SK-N-DZ (cell line): ENCODE results near the gene PIK3C2B. TPM values are rescaled to one million over a fixed set of nuclear protein-coding genes. Genes with fewer than 3 reads are reported as not detected.
"Not testable (repeated sequence)": the region's sequence is repeated elsewhere in the genome, so short reads cannot be mapped to it uniquely, and the experiment has no call there.

Experiments
- DNase-seq: peaks from one replicate; pipeline ENCODE4 v3.0.0-alpha.2; 2015; ENCODE audit warnings: low spot score
- polyA plus RNA-seq, 2 experiments: library from polyadenylated mRNA; depleted of rRNA; stranded (reverse); fragments of >200 nt; gene quantifications; 2 replicates each; pipeline ENCODE4 v1.2.3, GENCODE V29; 2014

PIK3C2B gene, protein sequence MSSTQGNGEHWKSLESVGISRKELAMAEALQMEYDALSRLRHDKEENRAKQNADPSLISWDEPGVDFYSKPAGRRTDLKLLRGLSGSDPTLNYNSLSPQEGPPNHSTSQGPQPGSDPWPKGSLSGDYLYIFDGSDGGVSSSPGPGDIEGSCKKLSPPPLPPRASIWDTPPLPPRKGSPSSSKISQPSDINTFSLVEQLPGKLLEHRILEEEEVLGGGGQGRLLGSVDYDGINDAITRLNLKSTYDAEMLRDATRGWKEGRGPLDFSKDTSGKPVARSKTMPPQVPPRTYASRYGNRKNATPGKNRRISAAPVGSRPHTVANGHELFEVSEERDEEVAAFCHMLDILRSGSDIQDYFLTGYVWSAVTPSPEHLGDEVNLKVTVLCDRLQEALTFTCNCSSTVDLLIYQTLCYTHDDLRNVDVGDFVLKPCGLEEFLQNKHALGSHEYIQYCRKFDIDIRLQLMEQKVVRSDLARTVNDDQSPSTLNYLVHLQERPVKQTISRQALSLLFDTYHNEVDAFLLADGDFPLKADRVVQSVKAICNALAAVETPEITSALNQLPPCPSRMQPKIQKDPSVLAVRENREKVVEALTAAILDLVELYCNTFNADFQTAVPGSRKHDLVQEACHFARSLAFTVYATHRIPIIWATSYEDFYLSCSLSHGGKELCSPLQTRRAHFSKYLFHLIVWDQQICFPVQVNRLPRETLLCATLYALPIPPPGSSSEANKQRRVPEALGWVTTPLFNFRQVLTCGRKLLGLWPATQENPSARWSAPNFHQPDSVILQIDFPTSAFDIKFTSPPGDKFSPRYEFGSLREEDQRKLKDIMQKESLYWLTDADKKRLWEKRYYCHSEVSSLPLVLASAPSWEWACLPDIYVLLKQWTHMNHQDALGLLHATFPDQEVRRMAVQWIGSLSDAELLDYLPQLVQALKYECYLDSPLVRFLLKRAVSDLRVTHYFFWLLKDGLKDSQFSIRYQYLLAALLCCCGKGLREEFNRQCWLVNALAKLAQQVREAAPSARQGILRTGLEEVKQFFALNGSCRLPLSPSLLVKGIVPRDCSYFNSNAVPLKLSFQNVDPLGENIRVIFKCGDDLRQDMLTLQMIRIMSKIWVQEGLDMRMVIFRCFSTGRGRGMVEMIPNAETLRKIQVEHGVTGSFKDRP (N-terminal part only)
- polyA plus RNA-seq (2014; cell fraction: cytosol; rRNA removed): 6.3 and 8.5 TPM in 2 replicates
- 4.8 and 12.2 TPM in 2 replicates for polyA plus RNA-seq (2014; cell fraction: nucleus; rRNA removed)

GRCh38 chr1:204494281-204495077 is at the start of gene PIK3C2B:
Gene PIK3C2B, minus strand, starts transcription at chr1:204494805. Its CDS starts 25,003 bp downstream, at chr1:204469802.
- peak; percentile 84 for DNase-seq

DNA sequence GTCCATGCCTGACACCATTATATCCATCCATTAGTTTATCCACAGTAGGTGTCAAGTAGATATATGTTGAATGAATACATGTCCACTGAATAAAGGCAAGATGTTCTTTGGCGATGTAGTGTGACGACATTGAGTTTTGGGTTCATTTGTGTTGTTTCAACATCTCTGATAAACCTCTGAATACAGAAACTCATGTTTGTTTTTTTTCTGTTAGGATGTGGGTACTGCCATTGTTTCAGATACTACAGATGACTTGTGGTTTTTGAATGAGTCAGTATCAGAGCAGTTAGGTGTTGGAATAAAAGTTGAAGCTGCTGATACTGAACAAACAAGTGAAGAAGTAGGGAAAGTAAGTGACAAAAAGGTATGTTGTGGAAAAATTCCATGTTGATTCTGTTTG is 49.7 kb upstream of the PIK3C2B start:
- DNase-seq: no peak

DNA sequence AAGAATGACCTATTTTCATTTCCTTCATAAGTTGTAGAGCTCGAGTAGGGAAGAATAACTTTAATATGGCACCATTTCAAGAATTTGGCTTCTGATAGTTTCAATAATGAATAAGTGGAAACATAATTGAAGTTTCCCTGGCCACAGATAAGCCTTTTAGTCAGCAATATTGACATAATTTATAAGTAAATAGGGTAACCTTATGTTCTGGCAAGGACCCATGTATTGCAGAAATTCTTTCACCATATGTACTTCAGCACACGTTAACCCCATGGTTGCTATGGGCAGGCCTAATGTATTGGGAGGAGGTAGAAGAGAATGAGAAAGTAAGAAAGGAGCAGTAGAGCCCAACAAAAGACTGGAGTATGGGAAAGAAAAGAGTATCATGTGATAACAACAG is 47.0 kb upstream of the PIK3C2B start:
- no peak for DNase-seq

- no peak for DNase-seq
These were observed 38.2 kb upstream of the PIK3C2B start for GRCh38 chr1:204532832-204533231.

DNA sequence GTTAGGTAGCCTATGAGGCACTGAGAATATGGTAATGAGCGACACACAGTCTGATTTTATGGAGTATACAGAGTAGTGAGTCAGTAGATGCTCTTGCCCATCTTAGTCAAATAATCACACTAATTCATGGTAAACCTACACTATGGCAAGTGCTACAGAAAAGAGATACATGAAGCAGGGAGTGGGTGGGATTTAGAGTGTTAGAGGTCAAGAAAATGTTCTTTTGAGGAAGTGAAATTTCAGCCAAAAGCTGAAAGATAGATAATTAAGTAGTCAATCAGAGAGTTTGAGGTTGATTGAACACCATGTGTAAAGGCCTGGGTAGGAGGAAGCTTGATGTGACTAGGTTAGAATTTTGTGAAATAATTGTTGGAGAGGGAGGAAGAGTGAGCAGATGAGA is 36.3 kb upstream of the PIK3C2B start:
- no peak for DNase-seq

GRCh38 chr1:204529371-204529895 is 34.8 kb upstream of the PIK3C2B start:
- DNase-seq: no peak

DNA sequence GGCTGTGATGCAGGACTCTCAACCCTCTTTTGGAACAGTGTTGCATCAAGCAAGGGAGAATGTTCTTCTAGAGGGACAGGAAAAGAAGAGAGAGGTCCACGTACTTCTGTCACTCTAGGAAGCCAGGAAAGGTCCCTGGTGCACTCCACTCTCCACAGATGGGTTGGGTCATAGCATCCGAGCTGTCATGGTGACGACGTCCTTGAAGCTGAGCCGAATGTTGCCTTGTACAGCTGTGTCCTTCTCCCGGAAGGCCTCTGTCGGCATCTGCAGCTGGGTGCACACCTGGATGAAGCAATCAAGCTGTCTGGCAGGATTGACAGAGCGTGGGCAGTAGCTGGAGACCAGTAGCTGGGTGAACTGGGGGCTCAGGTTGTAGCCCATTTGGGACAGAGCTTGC is 34.1 kb upstream of the PIK3C2B start:
- no peak for DNase-seq

DNA sequence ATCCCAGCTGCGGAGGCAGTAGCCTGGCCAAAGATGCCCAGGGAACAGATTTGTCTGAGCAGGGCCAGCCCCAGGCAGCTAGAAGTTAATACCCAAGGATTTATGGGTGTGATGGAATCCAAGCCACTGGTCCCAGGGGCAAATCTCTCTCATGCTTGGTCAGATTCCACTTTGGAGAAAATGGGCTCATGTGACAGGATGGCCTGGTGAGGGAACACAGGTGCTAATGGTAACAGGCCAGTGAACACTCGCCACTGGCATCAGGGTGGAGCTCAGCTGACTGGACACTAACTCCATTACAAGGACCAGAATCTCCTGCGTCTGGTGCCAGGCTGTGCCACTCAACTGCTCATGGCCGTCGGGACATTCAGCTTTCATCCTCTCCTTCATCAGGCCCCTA is 33.6 kb upstream of the PIK3C2B start:
- DNase-seq: no peak

DNA sequence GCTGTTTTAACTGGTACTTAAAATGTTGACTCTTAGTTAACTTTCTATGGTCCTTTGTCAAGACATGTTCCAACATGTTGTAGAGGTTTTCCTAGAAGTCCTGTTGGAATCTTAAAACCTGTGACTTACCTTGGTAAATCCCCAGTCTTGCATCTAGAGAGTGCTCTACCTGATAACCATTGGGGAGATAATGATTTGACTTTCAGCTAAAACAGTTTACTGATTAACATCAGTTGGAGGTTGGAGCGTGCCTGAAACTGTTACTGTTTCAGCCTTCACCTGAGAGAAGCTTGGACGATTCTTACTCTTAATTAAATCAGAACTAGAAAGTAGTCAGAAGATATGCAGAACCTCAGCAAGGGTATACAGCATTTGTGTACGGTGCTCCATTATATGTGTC is 30.4 kb upstream of the PIK3C2B start:
- DNase-seq: no peak

GRCh38 chr1:204523605-204524215 is 29.1 kb upstream of the PIK3C2B start:
- DNase-seq: no peak

DNA sequence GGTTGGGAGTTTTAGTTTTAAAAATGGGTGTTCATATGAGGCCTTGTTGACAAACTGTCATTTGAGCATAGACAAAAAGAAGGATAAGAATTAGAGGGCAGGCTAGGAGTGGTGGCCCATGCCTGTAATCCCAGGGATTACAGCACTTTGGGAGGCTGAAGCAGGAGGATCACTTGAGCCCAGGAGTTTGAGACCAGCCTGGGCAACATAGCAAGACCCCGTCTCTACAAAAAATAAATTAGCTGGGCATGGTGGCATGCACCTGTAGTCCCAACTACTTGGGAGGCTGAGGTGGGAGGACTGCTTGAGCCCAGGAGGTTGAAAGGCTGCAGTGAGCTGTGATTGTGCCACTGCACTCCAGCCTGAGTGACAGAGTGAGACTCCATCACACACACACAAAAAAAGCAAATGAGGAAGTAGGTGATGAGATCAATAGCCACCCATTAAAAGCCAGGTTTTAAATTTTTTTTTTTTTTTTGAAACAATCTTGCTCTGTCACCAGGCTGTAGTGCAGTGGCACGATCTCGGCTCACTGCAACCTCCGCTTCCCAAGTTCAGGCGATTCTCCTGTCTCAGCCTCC is 27.4 kb upstream of the PIK3C2B start:
- DNase-seq: not testable (repeated sequence)

DNA sequence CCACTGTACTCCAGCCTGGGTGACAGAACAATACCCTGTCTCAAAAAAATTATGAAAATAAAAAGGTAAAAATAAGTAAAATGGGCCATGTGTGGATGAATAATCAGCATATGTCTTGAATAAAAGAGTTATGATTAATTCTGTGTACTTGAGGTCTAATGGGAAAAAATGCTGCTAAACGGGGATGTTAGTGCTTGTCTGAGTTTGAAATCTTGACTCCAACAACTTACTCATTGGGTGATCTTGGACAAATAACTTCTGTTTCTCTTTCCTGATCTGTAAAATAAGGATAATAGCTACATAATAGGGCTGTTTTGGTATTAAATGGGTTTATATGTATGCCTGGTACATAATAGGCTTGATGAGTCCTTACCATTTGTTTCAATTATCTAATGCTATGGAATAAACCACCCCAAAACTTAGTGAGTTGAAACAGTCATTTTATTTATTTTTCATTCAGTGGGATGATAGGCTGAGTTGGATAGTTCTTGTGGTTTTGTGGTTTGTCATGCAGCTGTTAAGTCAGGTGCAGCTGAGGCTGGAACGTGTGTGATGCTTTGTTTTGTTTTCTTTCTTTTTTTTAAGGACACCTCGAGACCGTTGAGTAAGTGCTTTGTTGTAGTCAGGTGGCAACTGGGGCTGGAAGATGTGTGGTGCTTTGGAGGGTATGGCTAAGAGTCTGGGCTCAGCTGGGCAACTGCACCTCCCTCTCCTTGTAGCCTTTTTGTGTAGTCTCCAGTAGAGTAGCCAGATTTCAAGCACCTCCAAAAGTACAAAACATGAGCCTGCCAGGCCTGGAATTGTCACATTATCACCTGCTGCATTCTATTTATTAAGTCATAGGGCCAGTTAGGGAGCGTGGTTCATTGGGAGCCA is 26.5 kb upstream of the PIK3C2B start:
- DNase-seq: no peak

GRCh38 chr1:204517382-204517781 is 22.8 kb upstream of the PIK3C2B start:
- not testable (repeated sequence) for DNase-seq

DNA sequence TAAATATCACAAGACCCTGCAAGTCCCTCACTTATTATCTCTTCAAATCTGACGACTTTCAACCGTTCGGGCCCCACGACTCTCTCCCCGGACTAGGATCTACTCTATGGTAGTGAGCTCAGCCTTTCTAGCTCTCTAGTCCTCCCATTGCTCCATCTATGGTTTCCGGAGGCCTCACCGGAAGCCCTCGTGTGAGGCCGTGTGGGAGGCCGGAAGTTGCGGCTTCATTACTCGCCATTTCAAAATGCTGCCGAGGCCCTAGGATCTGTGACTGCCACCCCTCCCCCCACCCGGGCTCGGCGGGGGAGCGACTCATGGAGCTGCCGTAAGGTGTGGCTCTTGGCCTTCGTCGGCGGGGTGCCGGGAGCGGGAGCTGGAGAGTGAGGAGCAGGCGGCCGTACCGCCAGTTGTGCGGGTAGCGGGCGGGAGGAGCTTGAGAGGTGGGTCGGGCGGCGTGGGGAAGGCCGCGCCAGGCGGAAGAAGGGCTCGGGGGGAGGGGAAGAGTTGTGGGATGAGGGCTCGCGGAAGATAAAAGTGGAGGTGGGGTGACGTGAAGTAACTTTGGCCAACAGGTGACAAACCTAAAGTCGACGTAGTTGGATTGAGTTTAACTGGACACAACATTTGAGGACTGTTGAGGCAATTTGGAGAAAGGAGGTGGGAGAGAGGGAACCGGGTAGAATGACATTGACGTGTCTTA is 21.7 kb upstream of the PIK3C2B start, which contains the start of gene MDM4:
MDM4 (plus strand) TSS at position 227 of the 700 bp plus-strand sequence. CDS start 9,113 bp downstream, outside the sequence.
- DNase-seq: peak; percentile 96

DNA sequence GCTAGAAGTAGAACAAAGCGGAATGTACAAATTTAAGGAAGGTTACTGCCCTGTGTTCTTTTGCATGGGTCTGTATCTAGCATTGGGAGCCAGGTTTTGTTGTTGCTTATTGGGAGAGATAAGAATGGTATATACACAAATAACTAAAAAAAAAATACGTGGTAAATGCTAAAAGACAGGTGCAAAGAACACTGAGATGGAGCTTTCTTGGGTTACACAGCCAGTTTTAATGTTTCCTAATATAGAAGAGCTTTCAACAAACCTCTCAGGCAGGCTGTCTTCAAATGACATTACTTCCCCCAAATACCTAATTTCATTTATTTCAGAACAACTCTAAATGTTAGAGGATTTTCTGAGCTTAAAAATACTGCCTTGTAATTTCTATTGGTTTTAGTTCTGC is 20.2 kb upstream of the PIK3C2B start:
- no peak for DNase-seq

DNA sequence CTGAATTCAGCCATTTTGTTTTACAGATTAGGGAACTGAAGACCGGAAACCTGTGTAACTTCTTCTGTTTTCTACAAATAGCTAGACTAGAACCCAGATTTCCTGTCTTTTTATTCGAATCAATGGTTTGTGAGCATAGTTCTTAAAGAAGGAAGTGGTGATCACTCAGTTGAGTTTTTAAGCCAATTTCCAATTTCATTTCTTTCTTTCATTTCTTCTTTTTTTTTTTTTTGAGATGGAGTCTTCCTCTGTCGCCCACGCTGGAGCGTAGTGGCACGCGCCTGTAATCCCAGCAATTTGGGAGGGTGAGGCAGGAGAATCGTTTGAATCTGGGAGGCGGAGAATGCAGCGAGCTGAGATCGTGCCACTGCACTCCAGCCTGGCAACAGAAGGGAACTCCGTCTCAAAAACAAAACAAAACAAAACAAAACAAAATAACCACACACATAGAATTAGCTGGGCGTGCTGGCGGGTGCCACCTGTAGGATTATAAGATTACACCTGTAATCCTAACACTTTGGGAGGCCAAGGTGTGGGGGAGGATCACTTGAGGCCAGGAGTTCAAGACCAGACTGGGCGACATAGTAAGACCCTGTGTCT is 18.6 kb upstream of the PIK3C2B start:
- no peak for DNase-seq

DNA sequence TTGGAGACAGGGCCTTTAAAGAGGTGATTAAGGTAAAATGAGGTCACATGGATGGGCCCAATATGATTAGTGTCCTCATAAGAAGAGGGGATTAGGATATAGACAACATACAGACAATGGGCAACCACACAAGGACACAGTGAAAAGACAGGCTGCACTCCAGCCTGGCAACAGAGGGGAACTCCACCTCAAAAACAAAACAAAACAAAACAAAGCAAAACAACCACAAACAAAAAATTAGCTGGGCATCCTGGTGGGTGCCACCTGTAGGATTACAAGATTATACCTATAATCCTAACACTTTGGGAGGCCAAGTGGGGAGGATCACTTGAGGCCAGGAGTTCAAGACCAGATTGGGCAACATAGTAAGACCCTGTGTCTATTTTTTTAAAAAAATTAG is 16.8 kb upstream of the PIK3C2B start:
- DNase-seq: no peak

DNA sequence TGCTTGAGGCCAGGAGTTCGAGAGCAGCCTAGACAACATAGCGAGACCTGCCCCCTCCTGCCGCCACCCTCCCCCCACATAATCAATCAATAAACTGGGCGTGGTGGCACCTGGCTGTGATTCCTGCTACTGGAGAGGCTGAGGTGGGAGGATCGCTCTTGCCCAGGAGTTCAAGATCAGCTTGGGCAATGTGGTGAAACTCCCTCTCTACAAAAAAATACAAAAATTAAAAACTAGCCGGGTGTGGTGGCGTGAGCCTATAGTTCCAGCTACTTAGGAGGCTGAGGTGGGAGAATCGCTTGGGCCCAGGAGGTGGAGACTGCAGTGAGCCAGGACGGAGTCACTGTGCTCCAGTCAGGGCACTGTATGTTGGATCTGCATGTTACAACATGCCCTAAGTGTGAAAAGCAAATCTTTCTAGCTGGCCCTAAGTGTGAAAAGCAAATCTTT is 14.6 kb upstream of the PIK3C2B start:
- DNase-seq: no peak
